Epidermal melanocyte (primary cell): ENCODE measurements around the gene UBTD2.
"Not testable (repeated sequence)": the region's sequence is repeated elsewhere in the genome, so short reads cannot be mapped to it uniquely, and the experiment has no call there.

Source experiments
- DNase-seq: peaks from one replicate; pipeline ENCODE4 v3.0.0; 2011; ENCODE audit warnings: low spot score; ENCODE audit not compliant: insufficient read length

The UBTD2 gene

GRCh38 chr5:172293054-172293744, 9.6 kb upstream of the UBTD2 start:
- peak; percentile 50 for DNase-seq

DNA sequence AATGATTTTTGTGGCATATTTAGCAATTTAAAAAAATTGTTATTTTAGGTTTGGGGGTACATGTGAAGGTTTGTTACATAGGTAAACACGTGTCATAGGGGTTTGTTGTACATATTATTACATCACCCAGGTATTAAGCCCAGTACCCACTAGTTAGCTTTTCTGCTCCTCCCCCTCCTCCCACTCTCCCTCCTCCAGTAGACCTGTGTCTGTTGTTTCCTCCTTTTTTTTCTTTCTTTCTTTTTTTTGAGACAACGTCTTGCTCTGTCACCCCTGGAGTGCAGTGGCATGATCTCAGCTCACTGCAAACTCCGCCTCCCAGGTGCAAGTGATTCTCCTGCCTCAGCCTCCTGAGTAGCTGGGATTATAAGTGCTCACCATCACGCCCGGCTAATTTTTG, 8.3 kb upstream of the UBTD2 start:
- DNase-seq, result not testable (repeated sequence)

DNA sequence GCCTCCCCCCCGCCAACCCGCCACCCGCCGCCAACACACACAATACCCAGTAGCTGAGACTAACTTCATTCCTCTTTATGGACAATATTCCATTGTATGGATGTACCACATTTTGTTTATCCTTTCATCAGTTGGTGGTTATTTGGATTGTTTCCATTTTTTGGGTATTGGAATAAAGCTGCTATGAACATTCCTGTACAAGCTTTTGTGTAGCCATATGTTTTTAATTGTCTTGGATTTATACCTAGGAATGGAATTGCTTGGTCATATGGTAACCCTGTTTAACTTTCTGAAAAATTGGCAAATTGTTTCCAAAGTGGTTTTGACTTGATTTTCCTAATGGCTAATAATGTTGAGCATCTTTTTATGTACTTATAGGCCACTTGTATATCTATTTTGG, 4.9 kb upstream of the UBTD2 start:
- DNase-seq, result no peak

GRCh38 chr5:172287140-172287539, 3.6 kb upstream of the UBTD2 start:
- not testable (repeated sequence) for DNase-seq

DNA sequence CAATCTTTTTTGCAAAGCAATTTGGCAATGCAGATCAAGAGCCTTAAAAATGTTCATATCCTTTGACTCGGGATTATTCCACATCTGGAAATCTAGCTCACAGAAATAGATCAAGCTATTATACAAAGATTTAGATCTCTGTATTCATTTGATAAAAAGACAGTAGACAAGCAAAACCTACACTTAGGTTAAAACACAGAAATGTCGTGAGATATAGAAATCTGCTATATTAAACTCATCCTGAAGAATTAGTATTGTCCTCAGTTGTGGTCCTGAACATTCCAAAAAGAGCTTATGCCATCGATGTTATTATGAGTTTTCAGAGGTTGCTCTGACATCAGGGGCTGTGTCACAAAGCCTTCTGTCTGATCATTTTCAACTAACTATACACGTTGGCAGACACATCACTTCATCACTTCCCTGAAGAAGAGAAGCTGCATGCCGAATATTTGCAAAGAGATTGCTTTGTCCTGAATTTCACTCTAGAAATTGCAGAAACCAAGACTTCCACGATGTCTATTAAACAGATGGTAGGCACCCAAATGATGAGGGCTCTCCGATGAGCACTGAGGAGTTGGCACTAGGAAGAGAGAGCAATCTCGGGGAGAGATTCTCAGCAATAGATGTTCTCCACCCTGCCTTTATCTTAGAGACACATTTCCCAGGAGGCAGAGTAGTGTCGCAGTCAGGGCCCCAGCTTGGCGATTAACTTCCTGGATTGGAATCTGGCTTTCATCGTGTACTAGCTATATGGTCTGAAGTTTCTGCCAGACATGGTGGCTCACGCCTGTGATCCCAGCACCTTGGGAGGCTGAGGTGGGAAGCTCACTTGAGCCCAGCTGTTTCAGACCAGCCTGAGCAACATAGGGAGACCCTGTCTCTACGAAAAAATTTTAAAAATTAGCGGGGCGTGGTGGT, 1.9 kb upstream of the UBTD2 start:
- DNase-seq, result no peak

- DNase-seq, result no peak
Observed at GRCh38 chr5:172284611-172284980, 1.0 kb upstream of the UBTD2 start.

DNA sequence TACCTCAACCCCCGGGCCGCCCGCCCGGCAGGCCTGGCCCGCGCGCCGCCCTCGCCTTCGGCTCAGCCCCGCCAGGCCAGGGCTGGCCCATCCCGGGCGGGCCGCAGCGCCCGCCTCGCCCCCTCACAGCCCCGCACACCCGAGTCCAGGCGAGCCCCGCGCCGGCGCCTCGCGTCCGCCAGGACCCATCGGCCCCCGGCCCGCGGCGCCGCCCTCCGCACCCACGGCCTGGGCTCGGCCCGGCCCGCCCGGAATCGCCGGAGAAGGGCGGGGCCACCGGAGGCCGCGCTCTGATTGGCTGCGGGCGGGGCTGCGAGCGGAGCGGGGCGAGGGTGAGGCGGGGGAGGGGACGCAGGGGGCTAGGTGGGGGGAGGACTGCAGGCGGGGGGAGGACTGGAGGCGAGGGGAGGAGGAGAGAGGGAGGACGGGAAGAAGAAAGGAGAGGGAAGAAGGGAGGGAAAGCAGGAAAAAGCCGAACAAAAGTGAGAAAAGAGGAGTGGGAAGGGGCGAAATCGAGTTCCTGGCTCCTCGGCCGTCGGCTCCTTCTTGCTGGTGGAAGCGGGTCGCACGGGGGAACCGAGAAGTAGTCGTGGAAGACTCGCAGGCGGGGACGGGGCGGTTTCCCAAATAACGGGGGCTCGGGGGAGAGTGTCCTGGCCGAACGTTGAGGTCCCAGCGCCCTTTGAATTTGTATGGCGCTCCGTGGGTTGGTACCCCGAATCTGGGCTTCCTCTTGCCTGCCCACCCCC, 472 bp upstream of the UBTD2 start:
- DNase-seq, result peak; percentile 88

- DNase-seq, result no peak
Observed at GRCh38 chr5:172282272-172283019, 1.1 kb downstream of the UBTD2 start.

DNA sequence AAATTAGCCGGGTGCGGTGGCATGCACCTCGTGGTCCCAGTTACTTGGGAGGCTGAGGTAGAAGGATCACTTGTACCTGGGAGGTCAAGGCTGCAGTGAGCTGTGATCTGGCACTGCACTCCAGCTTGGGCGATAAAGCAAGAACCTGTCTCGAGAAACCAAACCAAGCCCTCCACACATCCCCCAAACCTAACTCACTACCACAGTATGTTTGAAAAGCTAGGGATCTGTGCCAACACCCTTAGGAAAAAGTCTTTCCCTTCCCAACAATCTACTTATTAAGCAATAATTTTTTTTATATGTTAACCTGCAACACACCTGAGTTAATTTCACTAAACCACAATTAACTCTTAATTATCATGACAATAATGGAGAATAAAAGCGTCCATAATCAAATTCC, 2.2 kb downstream of the UBTD2 start:
- no peak for DNase-seq

DNA sequence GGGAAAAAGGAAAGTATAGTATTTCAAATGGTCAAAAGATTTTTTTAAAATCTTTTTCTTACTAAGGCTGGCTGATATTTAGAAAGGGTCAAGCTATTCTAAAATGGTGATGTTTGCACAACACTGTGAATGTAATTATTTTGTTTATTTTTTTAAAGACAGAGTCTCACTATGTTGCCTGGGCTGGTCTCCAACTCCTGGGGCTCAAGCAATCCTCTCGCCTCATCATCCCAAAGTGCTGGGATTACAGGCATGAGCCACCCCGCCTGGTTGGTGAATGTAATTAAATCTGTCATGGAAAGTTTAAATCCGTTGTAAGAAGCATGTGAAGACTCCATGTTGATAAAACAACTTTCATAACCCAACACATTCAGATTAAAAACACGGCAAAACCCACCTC, 2.6 kb downstream of the UBTD2 start:
- no peak for DNase-seq

GRCh38 chr5:172280317-172280716, 3.2 kb downstream of the UBTD2 start:
- no peak for DNase-seq

DNA sequence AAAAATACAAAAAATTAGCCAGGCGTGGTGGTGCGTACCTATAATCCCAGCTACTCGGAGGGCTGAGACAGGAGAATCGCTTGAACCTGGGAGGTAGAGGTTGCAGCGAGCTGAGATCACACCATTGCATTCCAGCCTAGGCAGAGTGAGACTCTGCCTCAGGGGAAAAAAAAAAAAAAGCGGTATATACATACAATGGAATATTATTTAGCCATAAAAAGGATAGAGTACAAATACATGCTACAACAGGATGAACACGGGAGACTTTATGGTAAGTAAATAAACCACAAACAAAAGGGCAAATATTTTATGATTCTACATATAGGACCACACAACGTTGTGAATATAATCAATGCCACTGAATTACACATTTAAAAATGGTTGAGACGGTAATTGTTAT, 5.2 kb downstream of the UBTD2 start:
- no peak for DNase-seq

DNA sequence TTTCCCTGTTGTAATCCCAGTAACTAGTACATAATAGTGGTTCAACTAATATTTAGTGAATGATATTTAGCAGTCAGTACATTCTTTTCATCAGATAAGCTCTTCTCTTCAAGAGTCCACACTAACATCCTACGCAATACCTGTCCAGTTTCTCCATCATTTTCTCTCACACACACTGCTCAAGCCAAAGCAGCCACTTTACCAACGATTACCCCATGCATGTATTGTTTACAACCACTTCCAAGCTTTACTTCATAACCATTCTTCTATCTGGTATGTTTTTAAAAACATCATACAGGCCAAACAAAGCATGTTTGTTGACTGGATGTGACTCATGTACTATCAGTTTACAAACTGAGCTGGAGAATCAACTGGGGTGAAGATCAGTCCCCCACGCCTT, 7.3 kb downstream of the UBTD2 start:
- no peak for DNase-seq

DNA sequence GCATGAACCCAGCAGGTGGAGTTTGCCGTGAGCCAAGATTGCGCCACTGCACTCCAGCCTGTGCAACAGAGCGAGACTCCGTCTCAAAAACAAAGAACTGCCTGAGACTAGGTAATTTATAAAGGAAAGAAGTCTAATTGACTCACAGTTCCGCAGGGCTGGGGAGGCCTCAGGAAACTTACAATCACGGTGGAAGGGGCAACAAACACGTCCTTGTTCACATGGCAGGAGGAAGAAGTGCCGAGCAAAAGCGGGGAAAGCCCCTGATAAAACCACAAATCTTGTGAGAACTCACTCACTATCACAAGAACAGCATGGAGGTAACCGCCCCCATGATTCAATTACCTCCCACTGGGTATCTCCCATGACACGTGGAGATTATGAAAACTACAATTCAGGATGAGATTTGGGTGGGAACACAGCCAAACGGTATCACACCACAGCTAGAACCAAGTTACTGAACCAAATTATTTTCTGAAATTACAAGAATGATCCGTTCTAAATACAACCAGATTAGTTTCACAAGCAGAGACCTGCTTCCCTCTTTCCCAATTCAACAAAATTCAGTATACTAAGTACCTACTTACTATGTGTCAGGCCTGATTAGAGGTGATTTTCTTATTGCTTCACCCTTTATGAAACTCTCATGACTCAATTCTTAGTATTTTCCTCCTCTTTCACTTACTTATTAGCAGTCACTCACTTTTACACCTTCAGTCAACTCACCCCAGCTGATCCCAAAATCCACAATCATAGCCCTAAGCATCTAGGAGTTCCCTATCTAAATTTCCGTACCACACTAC, 8.4 kb downstream of the UBTD2 start:
- no peak for DNase-seq

GRCh38 chr5:172267943-172268342, 15.6 kb downstream of the UBTD2 start:
- DNase-seq, result no peak

DNA sequence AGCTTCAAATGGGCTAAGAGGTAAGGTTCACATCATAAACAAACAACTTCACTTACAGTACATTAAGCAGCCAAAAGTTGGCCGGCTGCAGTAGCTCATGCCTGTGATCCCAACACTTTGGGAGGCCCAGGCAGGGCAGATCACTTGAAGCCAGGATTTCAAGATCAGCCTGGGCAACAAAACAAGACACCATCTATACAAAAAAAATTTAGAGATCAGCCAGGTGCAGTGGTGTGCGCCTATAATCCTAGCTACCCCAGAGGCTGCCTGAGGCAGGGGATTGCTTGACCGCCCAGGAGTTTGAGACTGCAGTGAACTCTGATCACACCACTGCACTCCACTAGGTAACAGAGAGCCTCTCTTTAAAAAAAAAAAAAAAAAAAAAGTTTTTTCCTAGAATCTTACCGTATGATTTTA, 16.9 kb downstream of the UBTD2 start:
- no peak for DNase-seq

DNA sequence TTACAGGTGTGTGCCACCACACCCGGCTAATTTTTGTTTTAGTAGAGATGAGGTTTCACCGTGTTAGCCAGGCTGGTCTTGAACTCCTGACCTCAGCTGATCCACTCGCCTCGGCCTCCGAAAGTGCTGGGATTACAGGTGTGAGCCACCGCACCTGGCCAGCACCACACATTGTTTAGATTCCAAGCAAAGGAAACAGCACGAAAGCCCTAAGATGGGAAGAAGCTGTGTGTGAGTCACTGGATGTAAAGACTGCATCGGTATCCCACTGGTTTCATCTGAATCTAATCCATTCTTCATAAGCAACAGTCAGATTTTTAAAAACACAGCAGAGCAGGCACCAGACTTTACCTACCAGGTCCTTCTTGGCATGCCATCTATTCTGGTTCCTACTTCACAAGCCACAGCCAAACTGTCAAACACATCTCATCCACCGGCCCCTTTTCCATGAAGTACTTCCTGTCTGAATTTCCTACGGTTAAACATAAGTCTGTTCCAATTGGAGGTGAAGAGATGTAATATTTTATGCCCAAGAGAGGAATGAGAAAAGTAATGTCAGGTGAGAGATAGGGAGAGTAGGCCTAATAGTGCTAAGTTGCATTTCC, 17.4 kb downstream of the UBTD2 start:
- DNase-seq, result no peak

GRCh38 chr5:172264815-172265395, 18.7 kb downstream of the UBTD2 start:
- DNase-seq, result no peak

DNA sequence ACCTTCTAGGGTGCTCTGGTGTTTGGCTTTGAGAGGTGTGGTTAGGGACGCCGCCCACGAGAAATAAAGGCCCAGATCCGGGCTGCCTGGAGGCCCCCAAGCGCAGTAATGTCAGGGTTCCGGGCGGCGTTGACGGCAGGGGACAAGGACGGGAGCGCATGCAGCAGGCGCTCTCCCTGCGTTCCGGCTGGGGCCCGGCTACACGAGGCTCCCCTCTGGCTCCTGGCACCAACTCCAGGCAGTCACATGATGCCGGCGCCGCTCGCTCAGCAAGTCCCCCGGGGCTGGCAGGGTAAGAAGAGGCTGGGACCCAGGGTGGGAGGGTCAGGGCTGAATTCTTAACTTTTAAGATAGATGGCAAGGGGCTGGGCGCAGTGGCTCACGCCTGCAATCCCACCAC, 28.1 kb downstream of the UBTD2 start:
- DNase-seq, result no peak

DNA sequence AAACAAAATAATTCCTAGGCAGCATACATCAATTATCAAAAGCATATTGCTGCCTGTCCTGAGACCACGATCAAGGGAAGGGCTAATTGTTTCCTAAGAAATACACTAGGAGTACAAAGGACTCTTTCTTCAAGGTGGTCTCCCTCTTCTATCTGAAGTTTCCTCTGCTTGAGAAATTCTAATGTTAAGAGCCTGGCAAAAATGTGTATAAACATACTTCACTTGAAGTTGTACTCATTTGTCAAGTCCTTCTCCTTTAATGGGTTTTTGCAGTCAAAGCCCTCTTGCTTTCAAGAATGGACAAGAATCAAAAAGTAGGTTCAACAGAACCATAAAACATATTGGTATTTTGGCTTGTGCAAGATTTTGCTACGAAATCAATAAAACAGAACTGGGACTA, 31.1 kb downstream of the UBTD2 start:
- no peak for DNase-seq
